ENCODE data around the gene DNAJB6.

DNA sequence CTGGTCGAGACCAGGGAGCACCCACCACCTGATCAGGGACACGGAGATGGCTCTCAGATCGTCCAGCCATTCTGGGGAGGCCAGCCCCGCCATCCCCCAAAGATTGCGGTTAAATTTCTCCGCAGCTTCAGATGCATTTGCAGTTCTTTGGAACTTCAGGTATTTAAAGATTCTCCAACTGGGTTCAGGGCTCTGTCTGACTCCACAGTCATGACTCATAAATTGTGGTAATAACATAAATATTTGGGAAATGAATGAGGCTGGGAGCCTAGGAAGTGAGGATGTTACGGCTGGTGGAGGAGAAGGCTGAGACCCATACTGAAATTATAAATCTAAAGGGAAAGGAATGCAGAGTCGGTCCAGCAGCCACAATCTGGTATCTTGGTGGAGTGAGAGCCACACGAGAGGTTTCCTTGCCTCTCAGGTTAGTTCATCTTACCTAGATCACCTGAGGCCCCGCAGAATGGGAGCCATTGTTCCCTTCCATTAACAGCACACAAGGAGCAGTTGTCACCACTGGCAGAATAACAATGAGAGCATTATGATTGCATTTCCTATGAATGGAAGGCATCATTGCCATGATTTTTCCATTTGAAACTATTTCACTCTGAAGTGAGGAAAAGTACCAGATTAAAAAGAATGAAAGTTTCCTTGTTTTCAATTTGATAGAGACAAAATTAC is 26.7 kb upstream of the DNAJB6 start:
- TF ChIP-seq, protein P1, sequence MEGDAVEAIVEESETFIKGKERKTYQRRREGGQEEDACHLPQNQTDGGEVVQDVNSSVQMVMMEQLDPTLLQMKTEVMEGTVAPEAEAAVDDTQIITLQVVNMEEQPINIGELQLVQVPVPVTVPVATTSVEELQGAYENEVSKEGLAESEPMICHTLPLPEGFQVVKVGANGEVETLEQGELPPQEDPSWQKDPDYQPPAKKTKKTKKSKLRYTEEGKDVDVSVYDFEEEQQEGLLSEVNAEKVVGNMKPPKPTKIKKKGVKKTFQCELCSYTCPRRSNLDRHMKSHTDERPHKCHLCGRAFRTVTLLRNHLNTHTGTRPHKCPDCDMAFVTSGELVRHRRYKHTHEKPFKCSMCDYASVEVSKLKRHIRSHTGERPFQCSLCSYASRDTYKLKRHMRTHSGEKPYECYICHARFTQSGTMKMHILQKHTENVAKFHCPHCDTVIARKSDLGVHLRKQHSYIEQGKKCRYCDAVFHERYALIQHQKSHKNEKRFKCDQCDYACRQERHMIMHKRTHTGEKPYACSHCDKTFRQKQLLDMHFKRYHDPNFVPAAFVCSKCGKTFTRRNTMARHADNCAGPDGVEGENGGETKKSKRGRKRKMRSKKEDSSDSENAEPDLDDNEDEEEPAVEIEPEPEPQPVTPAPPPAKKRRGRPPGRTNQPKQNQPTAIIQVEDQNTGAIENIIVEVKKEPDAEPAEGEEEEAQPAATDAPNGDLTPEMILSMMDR (IDR thresholded peaks at IDR 0.05): no peak
- no peak for TF ChIP-seq SIN3A (IDR thresholded peaks at IDR 0.05; ENCODE audit: borderline replicate concordance, insufficient read depth, low read depth, low read length)
